ENCODE results near the gene RSPO3.

GRCh38 chr6:127160484-127160883 lies 42.0 kb downstream of the RSPO3 start:
- TF ChIP-seq, protein P1, sequence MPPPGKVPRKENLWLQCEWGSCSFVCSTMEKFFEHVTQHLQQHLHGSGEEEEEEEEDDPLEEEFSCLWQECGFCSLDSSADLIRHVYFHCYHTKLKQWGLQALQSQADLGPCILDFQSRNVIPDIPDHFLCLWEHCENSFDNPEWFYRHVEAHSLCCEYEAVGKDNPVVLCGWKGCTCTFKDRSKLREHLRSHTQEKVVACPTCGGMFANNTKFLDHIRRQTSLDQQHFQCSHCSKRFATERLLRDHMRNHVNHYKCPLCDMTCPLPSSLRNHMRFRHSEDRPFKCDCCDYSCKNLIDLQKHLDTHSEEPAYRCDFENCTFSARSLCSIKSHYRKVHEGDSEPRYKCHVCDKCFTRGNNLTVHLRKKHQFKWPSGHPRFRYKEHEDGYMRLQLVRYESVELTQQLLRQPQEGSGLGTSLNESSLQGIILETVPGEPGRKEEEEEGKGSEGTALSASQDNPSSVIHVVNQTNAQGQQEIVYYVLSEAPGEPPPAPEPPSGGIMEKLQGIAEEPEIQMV (tag; conservative IDR thresholded peaks at IDR 0.05; ENCODE audit: low read depth) = no peak
- TF ChIP-seq FOS (IDR thresholded peaks at IDR 0.05; ENCODE audit: extremely low read depth, insufficient read length) (no peak), ZNF445 (CRISPR knock-in tag; IDR thresholded peaks at IDR 0.05; ENCODE audit: low read depth) (no peak), ELK1 (CRISPR knock-in tag; IDR thresholded peaks at IDR 0.05) (no peak), EZH2 (IDR thresholded peaks at IDR 0.05; ENCODE audit: borderline replicate concordance, low read depth, low read length) (no peak), POLR3G (IDR thresholded peaks at IDR 0.05; ENCODE audit: extremely low read depth, insufficient read length, insufficient replicate concordance) (no peak), POLR2A (conservative IDR thresholded peaks at IDR 0.05) (no peak), FOSL1 (tag; conservative IDR thresholded peaks at IDR 0.05) (no peak), ZNF311 (CRISPR knock-in tag; IDR thresholded peaks at IDR 0.05) (no peak), ZFX (CRISPR knock-in tag; IDR thresholded peaks at IDR 0.05) (no peak), RBM17 (IDR thresholded peaks at IDR 0.05; ENCODE audit: borderline replicate concordance, low read depth, low read length) (no peak)
- TF ChIP-seq, protein P2, sequence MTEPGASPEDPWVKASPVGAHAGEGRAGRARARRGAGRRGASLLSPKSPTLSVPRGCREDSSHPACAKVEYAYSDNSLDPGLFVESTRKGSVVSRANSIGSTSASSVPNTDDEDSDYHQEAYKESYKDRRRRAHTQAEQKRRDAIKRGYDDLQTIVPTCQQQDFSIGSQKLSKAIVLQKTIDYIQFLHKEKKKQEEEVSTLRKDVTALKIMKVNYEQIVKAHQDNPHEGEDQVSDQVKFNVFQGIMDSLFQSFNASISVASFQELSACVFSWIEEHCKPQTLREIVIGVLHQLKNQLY (CRISPR knock-in tag; conservative IDR thresholded peaks at IDR 0.05) = no peak
- TF ChIP-seq, protein P3, sequence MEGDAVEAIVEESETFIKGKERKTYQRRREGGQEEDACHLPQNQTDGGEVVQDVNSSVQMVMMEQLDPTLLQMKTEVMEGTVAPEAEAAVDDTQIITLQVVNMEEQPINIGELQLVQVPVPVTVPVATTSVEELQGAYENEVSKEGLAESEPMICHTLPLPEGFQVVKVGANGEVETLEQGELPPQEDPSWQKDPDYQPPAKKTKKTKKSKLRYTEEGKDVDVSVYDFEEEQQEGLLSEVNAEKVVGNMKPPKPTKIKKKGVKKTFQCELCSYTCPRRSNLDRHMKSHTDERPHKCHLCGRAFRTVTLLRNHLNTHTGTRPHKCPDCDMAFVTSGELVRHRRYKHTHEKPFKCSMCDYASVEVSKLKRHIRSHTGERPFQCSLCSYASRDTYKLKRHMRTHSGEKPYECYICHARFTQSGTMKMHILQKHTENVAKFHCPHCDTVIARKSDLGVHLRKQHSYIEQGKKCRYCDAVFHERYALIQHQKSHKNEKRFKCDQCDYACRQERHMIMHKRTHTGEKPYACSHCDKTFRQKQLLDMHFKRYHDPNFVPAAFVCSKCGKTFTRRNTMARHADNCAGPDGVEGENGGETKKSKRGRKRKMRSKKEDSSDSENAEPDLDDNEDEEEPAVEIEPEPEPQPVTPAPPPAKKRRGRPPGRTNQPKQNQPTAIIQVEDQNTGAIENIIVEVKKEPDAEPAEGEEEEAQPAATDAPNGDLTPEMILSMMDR (IDR thresholded peaks at IDR 0.05 in 2 of 3, conservative IDR thresholded peaks at IDR 0.05 in 1 of 3; ENCODE audit: insufficient read depth in 2 of 3, low read depth in 1 of 3, low read length in 3 of 3) = no peak
- TF ChIP-seq, protein P4, sequence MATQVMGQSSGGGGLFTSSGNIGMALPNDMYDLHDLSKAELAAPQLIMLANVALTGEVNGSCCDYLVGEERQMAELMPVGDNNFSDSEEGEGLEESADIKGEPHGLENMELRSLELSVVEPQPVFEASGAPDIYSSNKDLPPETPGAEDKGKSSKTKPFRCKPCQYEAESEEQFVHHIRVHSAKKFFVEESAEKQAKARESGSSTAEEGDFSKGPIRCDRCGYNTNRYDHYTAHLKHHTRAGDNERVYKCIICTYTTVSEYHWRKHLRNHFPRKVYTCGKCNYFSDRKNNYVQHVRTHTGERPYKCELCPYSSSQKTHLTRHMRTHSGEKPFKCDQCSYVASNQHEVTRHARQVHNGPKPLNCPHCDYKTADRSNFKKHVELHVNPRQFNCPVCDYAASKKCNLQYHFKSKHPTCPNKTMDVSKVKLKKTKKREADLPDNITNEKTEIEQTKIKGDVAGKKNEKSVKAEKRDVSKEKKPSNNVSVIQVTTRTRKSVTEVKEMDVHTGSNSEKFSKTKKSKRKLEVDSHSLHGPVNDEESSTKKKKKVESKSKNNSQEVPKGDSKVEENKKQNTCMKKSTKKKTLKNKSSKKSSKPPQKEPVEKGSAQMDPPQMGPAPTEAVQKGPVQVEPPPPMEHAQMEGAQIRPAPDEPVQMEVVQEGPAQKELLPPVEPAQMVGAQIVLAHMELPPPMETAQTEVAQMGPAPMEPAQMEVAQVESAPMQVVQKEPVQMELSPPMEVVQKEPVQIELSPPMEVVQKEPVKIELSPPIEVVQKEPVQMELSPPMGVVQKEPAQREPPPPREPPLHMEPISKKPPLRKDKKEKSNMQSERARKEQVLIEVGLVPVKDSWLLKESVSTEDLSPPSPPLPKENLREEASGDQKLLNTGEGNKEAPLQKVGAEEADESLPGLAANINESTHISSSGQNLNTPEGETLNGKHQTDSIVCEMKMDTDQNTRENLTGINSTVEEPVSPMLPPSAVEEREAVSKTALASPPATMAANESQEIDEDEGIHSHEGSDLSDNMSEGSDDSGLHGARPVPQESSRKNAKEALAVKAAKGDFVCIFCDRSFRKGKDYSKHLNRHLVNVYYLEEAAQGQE (IDR thresholded peaks at IDR 0.05; ENCODE audit: borderline replicate concordance) = no peak
- TF ChIP-seq, protein P4 (CRISPR knock-in tag; IDR thresholded peaks at IDR 0.05; ENCODE audit: low read depth) = no peak

Measured in K562 (cell line).